ENCODE results near the gene HSPB6.
"Not testable (repeated sequence)": the region's sequence is repeated elsewhere in the genome, so short reads cannot be mapped to it uniquely, and the experiment has no call there.

The HSPB6 gene

GRCh38 chr19:35775298-35776101 is 18.7 kb upstream of the HSPB6 start, which contains the start of gene ARHGAP33:
TSS of gene ARHGAP33 (plus strand) at chr19:35775564. CDS start at chr19:35775659, 95 bp downstream.
- no peak within 1 kb of the TSS; the same call in 1 of the 2 replicates for H3K9ac ChIP-seq
- no peak within 1 kb of the TSS for H3K27ac ChIP-seq

DNA sequence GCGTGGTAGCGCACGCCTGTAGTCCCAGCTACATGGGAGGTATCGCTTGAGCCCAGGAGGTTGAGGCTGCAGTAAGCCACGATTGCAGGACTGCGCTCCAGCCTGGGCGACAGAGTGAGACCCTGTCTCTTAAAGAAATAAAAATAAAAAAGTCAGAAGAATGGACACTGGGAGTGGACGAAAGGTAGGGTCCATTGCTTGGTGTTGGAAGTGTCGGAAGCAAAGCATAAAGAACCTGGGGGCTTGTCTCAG is 18.1 kb upstream of the HSPB6 start:
- Histone ChIP-seq H3K9ac (no peak overlapping the region), H3K4me1 (ENCODE audit: low read depth, poor library complexity, severe bottlenecking) (peaks cover 10% of the 10 kb centered on the region), H3K36me3 (ENCODE audit: insufficient read depth) (no peaks in the 10 kb centered on the region), H2AFZ (ENCODE audit: low read depth) (peak overlapping the region; percentile 28; the same call in 1 of the 2 replicates), H4K20me1 (ENCODE audit: insufficient read depth) (no peaks in the 10 kb centered on the region), H3K4me2 (peak overlapping the region; percentile 56; the same call in 1 of the 2 replicates), H3K27ac (no peak overlapping the region), H3K27me3 (ENCODE audit: insufficient read depth, low read depth) (no peaks in the 10 kb centered on the region), H3K79me2 (ENCODE audit: insufficient read depth, low read depth) (0 out of 2 replicates have a peak, but pooled peaks cover 8% of the 10 kb centered on the region), H3K4me3 (IDR thresholded peaks at IDR 0.05; ENCODE audit: insufficient read depth, low read depth, low read length) (no peak overlapping the region)
- no peak for TF ChIP-seq CTCF (conservative IDR thresholded peaks at IDR 0.05; ENCODE audit: low read depth, low read length)

More at GRCh38 chr19:35775298-35776101, 18.7 kb upstream of the HSPB6 start, which contains the start of gene ARHGAP33:
- Histone ChIP-seq H2AFZ (ENCODE audit: low read depth) (peak within 1 kb of the TSS; percentile 44; the same call in 1 of the 2 replicates), H3K79me2 (ENCODE audit: insufficient read depth, low read depth) (0 out of 2 replicates have a peak, but pooled peaks cover 8% of the 10 kb centered on the region), H4K20me1 (ENCODE audit: insufficient read depth) (no peaks in the 10 kb centered on the region), H3K36me3 (ENCODE audit: insufficient read depth) (no peaks in the 10 kb centered on the region), H3K4me3 (IDR thresholded peaks at IDR 0.05; ENCODE audit: insufficient read depth, low read depth, low read length) (no peak within 1 kb of the TSS), H3K4me1 (ENCODE audit: low read depth, poor library complexity, severe bottlenecking) (peaks cover 10% of the 10 kb centered on the region), H3K27me3 (ENCODE audit: insufficient read depth, low read depth) (no peaks in the 10 kb centered on the region), H3K4me2 (peak within 1 kb of the TSS; percentile 74)
- no peak for TF ChIP-seq CTCF (conservative IDR thresholded peaks at IDR 0.05; ENCODE audit: low read depth, low read length)

DNA sequence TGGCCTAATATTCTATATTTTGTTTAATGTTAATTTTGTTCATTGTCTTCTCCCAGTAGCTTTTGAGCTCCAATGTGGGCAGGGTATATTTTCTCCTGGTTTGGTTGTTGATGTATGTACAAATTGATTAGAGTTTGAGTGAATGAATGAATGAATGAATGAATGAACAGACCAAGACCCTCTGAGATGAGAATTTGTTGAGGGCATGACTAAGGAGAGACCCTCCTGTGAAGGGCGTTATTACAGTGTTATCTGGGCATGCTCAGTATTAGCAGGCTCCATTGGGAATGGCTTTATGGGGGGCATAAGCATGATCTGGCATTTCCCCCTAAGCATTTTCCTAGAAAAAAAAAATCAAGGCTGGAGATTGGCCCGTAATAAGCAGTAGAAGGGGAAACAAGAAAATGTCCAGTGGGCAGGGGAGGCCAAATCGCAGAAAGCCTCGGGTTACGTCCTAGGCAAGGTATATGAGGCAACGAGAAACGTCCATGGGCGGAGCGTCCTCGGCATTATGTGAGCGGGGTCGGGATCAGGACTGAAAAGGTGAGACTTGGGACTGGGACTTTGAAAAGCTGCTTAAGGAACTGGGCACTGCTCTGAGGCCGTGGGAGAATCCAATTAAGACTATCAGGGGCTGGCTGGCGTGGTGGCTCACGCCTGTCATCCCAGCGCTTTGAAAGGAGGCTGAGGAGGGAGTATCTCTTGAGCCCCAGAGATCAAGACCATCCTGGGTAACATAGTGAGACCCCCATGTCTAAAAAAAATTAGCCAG is 17.6 kb upstream of the HSPB6 start:
- H3K4me2 ChIP-seq = peak overlapping the region; percentile 56; the same call in 1 of the 2 replicates
- no peaks in the 10 kb centered on the region for H4K20me1 ChIP-seq (ENCODE audit: insufficient read depth)
- no peak overlapping the region for H3K4me3 ChIP-seq (IDR thresholded peaks at IDR 0.05; ENCODE audit: insufficient read depth, low read depth, low read length)
- peak overlapping the region; percentile 28; the same call in 1 of the 2 replicates for H2AFZ ChIP-seq (ENCODE audit: low read depth)
- H3K36me3 ChIP-seq (ENCODE audit: insufficient read depth) = no peaks in the 10 kb centered on the region
- no peak overlapping the region for H3K27ac ChIP-seq
- H3K9ac ChIP-seq = no peak overlapping the region
- H3K79me2 ChIP-seq (ENCODE audit: insufficient read depth, low read depth) = 0 out of 2 replicates have a peak, but pooled peaks cover 8% of the 10 kb centered on the region
- no peak for TF ChIP-seq CTCF (conservative IDR thresholded peaks at IDR 0.05; ENCODE audit: low read depth, low read length)
- no peaks in the 10 kb centered on the region for H3K27me3 ChIP-seq (ENCODE audit: insufficient read depth, low read depth)
- H3K4me1 ChIP-seq (ENCODE audit: low read depth, poor library complexity, severe bottlenecking) = peaks cover 10% of the 10 kb centered on the region

DNA sequence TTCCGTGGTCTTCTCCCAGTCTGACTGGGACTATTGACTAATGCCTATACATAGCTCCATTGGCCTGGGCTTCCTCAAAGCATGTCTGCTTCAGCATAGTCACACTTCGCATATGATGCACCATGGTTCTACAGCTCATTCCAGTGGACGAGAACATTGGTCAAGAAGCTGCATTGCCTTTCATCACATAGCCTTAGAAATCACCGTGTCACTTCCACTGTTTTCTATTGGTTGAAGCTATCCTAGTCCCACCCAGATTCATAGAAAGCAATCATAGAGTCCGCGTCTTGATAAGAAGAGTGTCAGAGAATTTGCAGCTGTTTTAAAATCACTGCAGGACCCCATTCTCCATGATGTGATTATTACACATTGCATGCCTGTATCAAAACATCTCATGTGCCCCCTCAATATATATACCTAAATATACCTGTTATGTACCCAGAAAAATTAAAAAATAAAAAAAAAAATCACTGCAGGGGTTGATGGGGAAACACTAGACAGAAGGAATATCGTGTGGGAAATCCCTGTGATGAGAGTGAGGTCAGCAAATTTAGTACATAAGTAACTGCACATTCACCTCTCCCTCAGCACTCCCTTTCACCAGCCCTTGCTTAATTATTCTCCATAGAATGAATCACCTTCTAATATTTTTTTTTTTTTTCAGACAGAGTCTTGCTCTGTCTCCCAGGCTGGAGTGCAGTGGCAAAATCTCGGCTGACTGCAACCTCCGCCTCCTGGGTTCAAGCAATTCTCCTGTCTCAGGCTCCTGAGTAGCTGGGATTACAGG is 16.4 kb upstream of the HSPB6 start:
- Histone ChIP-seq H3K36me3 (ENCODE audit: insufficient read depth) (no peaks in the 10 kb centered on the region), H3K4me3 (IDR thresholded peaks at IDR 0.05; ENCODE audit: insufficient read depth, low read depth, low read length) (no peak overlapping the region), H3K4me2 (no peak overlapping the region), H3K27me3 (ENCODE audit: insufficient read depth, low read depth) (no peaks in the 10 kb centered on the region), H3K79me2 (ENCODE audit: insufficient read depth, low read depth) (0 out of 2 replicates have a peak, but pooled peaks cover 8% of the 10 kb centered on the region), H2AFZ (ENCODE audit: low read depth) (no peak overlapping the region), H3K27ac (no peak overlapping the region), H3K9ac (no peak overlapping the region), H4K20me1 (ENCODE audit: insufficient read depth) (no peaks in the 10 kb centered on the region), H3K4me1 (ENCODE audit: low read depth, poor library complexity, severe bottlenecking) (peaks cover 10% of the 10 kb centered on the region)
- no peak for TF ChIP-seq CTCF (conservative IDR thresholded peaks at IDR 0.05; ENCODE audit: low read depth, low read length)

DNA sequence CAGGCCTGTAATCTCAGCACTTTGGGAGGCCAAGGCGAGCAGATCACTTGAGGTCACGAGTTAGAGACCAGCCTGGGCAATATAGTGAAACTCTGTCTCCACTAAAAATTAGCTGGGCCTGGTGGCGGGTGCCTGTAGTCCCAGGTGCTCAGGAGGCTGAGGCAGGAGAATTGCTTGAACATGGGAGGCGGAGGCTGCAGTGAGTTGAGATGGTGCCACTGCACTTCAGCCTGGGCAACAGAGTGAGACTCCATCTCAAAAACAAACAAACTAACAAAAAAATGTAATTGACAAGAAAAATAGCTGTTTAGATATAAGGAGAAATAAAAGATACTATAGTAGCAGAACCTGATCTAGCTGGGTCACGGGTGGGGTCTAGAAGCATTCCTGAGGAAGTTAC is 15.5 kb upstream of the HSPB6 start:
- not testable (repeated sequence) for H4K20me1 ChIP-seq (ENCODE audit: insufficient read depth); H3K4me3 ChIP-seq (IDR thresholded peaks at IDR 0.05; ENCODE audit: insufficient read depth, low read depth, low read length); H3K36me3 ChIP-seq (ENCODE audit: insufficient read depth); H3K9ac ChIP-seq; H3K4me2 ChIP-seq; H3K27me3 ChIP-seq (ENCODE audit: insufficient read depth, low read depth); H3K27ac ChIP-seq; H2AFZ ChIP-seq (ENCODE audit: low read depth); H3K79me2 ChIP-seq (ENCODE audit: insufficient read depth, low read depth)
- peaks cover 10% of the 10 kb centered on the region for H3K4me1 ChIP-seq (ENCODE audit: low read depth, poor library complexity, severe bottlenecking)

Data from KMS-11 (cell line).